Natural killer cell (primary cell): ENCODE measurements around the gene VWF. TPM values are rescaled to one million over a fixed set of nuclear protein-coding genes. Genes with fewer than 3 reads are reported as not detected.

Experiments used
- ATAC-seq, 3 donors: fragments of 150-1000 bp in 2 of 3; fragments of 200-7000 bp in 1 of 3; cut with Tn5 transposase; 1 replicate in 1 of 3; 2 replicates in 2 of 3; pipeline ENCODE4 v1.10.0; 2021; ENCODE audit warnings: mild to moderate bottlenecking in 2 of 3, moderate library complexity in 2 of 3
- DNase-seq, 2 donors: peaks; one replicate each; pipeline versions ENCODE4 v3.0.0 to v3.0.0-alpha.2; 2013 to 2021; ENCODE audit warnings: mixed read lengths in 1 of 2
- H3K27ac ChIP-seq: one replicate; pipeline ENCODE4 v1.5.1; 2013; ENCODE audit warnings: mild to moderate bottlenecking, low read length
- H3K27me3 ChIP-seq: one replicate; pipeline ENCODE4 v1.6.1; 2013; ENCODE audit warnings: low read length; ENCODE audit not compliant: control insufficient read depth, insufficient read depth
- H3K36me3 ChIP-seq: one replicate; pipeline ENCODE4 v1.6.1; 2013; ENCODE audit warnings: low read length; ENCODE audit not compliant: control insufficient read depth, insufficient read depth
- H3K4me1 ChIP-seq: one replicate; pipeline ENCODE4 v1.6.1; 2013; ENCODE audit warnings: low read length; ENCODE audit not compliant: control insufficient read depth, insufficient read depth
- H3K4me3 ChIP-seq: one replicate; pipeline ENCODE4 v1.5.1; 2013; ENCODE audit warnings: low read length
- H3K9me3 ChIP-seq: one replicate; pipeline ENCODE4 v1.6.1; 2013; ENCODE audit warnings: low read length; ENCODE audit not compliant: control insufficient read depth, insufficient read depth
- H3K27ac Mint-ChIP-seq, 2 donors: one replicate each; pipeline ENCODE4 v1.8.0; 2022; ENCODE audit warnings: mild to moderate bottlenecking in 2 of 2, mixed read lengths in 2 of 2, moderate library complexity in 1 of 2
- H3K27me3 Mint-ChIP-seq, 2 donors: one replicate each; pipeline ENCODE4 v1.8.0; 2022; ENCODE audit warnings: low read depth in 2 of 2, mixed read lengths in 2 of 2
- H3K36me3 Mint-ChIP-seq: one replicate; pipeline ENCODE4 v1.8.0; 2022; ENCODE audit warnings: mixed read lengths
- H3K4me1 Mint-ChIP-seq, 2 donors: one replicate each; pipeline ENCODE4 v1.8.0; 2022; ENCODE audit warnings: mixed read lengths in 2 of 2
- H3K4me3 Mint-ChIP-seq: one replicate; pipeline ENCODE4 v1.8.0; 2022; ENCODE audit warnings: mild to moderate bottlenecking, moderate library complexity, mixed read lengths
- H3K9me3 Mint-ChIP-seq, 2 donors: one replicate each; pipeline ENCODE4 v1.8.0; 2022; ENCODE audit warnings: mixed read lengths in 2 of 2
- WGBS: methylation state at CpG from one replicate; pipeline ENCODE4 v1.1.7; 2013; ENCODE audit warnings: missing lambda C conversion rate; ENCODE audit not compliant: insufficient coverage; 5-methylcytosine and 5-hydroxymethylcytosine counted together
- intact Hi-C: fragments of 100-400 bp; cut with micrococcal nuclease; formaldehyde crosslinking; loops from one replicate; pipeline ENCODE4 v1.14.2; 2022
- total RNA-seq, 4 donors: library from RNA; stranded (reverse); fragments of 120-200 nt in 1 of 4; gene quantifications; one replicate each; pipeline versions ENCODE4 v1.2.3 to v1.2.4, GENCODE V29; 2013 to 2022
- TF ChIP-seq, protein P1 (sequence below): fragments of 200-600 bp; IDR thresholded peaks from one replicate; pipeline ENCODE4 v1.8.0; 2022; ENCODE audit warnings: antibody characterized with exemption

The VWF gene
- total RNA-seq, 3 donors from 2014 or later (not counting 1 experiment from before 2014, with no cell fraction given): 0.14 to 0.95 (median 0.71) TPM

DNA sequence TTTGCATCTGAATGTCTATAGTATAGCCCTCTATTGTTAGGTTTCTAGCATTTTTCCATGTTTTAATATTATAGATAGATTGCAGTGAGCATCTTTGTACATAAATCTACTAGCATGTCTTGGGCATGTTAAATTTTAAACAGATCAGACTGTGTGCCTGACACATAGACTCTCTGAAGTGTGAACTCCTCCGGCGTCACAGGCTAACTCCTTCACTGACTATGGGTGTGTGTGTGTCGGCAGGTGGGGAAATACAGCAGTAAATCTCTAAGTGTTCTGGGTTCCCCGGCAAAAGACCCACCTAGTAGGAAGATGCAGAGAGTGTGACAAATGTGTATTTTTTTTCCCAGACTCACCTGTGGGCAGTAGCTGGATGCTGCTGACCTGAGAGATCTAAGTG lies 2.3 kb downstream of the VWF start:
- Mint-ChIP-seq H3K36me3 (no peaks in the 10 kb centered on the region), H3K27ac (no peak overlapping the region), H3K9me3 (no peaks in the 10 kb centered on the region), H3K27me3 (no peaks in the 10 kb centered on the region), H3K4me1 (no peaks in the 10 kb centered on the region), H3K4me3 (no peak overlapping the region)
- DNase-seq (no peak), ATAC-seq (no peak)
- TF ChIP-seq, protein P1, sequence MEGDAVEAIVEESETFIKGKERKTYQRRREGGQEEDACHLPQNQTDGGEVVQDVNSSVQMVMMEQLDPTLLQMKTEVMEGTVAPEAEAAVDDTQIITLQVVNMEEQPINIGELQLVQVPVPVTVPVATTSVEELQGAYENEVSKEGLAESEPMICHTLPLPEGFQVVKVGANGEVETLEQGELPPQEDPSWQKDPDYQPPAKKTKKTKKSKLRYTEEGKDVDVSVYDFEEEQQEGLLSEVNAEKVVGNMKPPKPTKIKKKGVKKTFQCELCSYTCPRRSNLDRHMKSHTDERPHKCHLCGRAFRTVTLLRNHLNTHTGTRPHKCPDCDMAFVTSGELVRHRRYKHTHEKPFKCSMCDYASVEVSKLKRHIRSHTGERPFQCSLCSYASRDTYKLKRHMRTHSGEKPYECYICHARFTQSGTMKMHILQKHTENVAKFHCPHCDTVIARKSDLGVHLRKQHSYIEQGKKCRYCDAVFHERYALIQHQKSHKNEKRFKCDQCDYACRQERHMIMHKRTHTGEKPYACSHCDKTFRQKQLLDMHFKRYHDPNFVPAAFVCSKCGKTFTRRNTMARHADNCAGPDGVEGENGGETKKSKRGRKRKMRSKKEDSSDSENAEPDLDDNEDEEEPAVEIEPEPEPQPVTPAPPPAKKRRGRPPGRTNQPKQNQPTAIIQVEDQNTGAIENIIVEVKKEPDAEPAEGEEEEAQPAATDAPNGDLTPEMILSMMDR: no peak
- WGBS: 92% methylated on average over 4 of the region's 4 CpGs
- Histone ChIP-seq H3K4me3 (no peak overlapping the region), H3K4me1 (no peaks in the 10 kb centered on the region), H3K27me3 (no peaks in the 10 kb centered on the region), H3K36me3 (no peaks in the 10 kb centered on the region), H3K9me3 (no peaks in the 10 kb centered on the region), H3K27ac (no peak overlapping the region)
- intact Hi-C loops: no loop called here

DNA sequence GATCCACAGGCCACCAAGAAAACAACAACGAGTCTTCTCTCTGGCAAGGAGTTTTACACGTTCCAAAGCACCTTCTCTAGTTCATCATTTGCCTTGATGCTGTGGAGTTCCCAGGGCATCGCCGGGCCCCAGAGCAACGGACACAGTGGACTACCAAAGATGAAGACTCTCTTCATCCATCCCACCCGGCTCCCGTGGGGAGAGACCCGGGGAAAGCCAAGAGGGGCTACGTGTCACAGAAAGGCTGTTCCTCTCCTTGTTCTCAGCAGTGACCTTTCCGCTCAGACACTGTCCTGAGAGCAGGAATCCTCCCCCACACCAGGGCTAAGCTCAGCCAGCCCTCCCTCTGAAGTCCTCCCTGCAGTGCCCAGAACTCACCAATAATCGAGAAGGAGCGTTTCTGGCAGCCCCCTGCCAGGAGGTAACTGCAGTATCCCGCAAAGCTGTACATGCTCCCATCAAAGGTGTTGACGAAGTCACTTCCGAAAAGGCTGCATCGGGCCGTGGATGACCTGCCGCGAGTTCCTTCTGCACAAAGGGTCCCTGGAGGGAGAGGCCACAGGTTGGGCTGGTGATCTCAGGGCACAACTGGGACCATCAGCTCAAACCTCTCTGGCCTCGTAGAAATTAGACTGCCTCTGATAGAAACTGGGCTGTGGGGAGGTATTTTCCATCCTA lies 3.5 kb downstream of the VWF start:
- Mint-ChIP-seq H3K4me3 (no peak overlapping the region), H3K36me3 (no peaks in the 10 kb centered on the region)

GRCh38 chr12:6118891-6119568 lies 5.4 kb downstream of the VWF start:
- no peaks in the 10 kb centered on the region for H3K9me3 ChIP-seq
- H3K4me3 ChIP-seq: no peak overlapping the region
- 67% methylated on average over 9 of the region's 9 CpGs for WGBS
- intact Hi-C loops: no loop called here
- ATAC-seq (no peak), DNase-seq (no peak)
- H3K9me3 Mint-ChIP-seq: no peaks in the 10 kb centered on the region
- no peaks in the 10 kb centered on the region for H3K27me3 Mint-ChIP-seq
- no peaks in the 10 kb centered on the region for H3K4me1 ChIP-seq
- H3K4me1 Mint-ChIP-seq: no peaks in the 10 kb centered on the region
- H3K27me3 ChIP-seq: no peaks in the 10 kb centered on the region
- H3K27ac ChIP-seq: no peak overlapping the region
- H3K36me3 Mint-ChIP-seq: no peaks in the 10 kb centered on the region
- H3K4me3 Mint-ChIP-seq: no peak overlapping the region
- H3K36me3 ChIP-seq: no peaks in the 10 kb centered on the region
- no peak overlapping the region for H3K27ac Mint-ChIP-seq
- TF ChIP-seq, protein P1: no peak

More for the DNA sequence above, 3.5 kb downstream of the VWF start:
- no peaks in the 10 kb centered on the region for H3K27me3 Mint-ChIP-seq
- no peak overlapping the region for H3K27ac ChIP-seq
- intact Hi-C loops: no loop called here
- DNase-seq (no peak), ATAC-seq (no peak)
- H3K4me1 ChIP-seq: no peaks in the 10 kb centered on the region
- no peaks in the 10 kb centered on the region for H3K36me3 ChIP-seq
- no peaks in the 10 kb centered on the region for H3K4me1 Mint-ChIP-seq
- no peaks in the 10 kb centered on the region for H3K27me3 ChIP-seq
- H3K27ac Mint-ChIP-seq: no peak overlapping the region
- no peaks in the 10 kb centered on the region for H3K9me3 Mint-ChIP-seq
- no peaks in the 10 kb centered on the region for H3K9me3 ChIP-seq
- 90% methylated on average over 20 of the region's 20 CpGs for WGBS
- TF ChIP-seq, protein P1: no peak
- no peak overlapping the region for H3K4me3 ChIP-seq
